K562 (cell line): ENCODE data around the gene CADM2. TPM values are rescaled to one million over a fixed set of nuclear protein-coding genes. Genes with fewer than 3 reads are reported as not detected.

Source experiments
- ATAC-seq: fragments of 200-7000 bp; cut with Tn5 transposase; 3 replicates; pipeline ENCODE4 v1.9.1; 2020; ENCODE audit warnings: moderate library complexity
- BruUV-seq: library from RNA; stranded (reverse); fragments of 400-500 nt; replicated peaks from 2 replicates; lab custom pipeline; 2021; lab: Mats Ljungman, UMichigan
- CTCF ChIA-PET: fragments of 300-600 bp; formaldehyde crosslinking; extraction: SDS; loops from one replicate; lab custom pipeline; 2021; ENCODE audit warnings: low intra/inter-chr PET ratio; lab: Yijun Ruan, JAX
- POLR2A ChIA-PET: fragments of 300-600, 350-650 bp; sonication (Branson Sonifier 250); formaldehyde crosslinking; extraction: SDS; loops from one replicate; lab custom pipeline; 2021; ENCODE audit warnings: antibody characterized with exemption, inconsistent platforms; lab: Yijun Ruan, JAX
- DNase-seq, 4 experiments: peaks; one replicate each; pipeline versions ENCODE4 v3.0.0 to v3.0.0-alpha.2; 2011 to 2018; ENCODE audit warnings: low spot score in 3 of 4, mixed read lengths in 3 of 4; ENCODE audit errors: extremely low read depth in 1 of 4
- FAIRE-seq: peaks from 2 replicates; lab custom pipeline; 2011; peaks lifted over from hg19 to GRCh38; lab: Jason Lieb, UNC
- H2AFZ ChIP-seq: 2 replicates; pipeline ENCODE4 v1.6.0; 2011; ENCODE audit warnings: low read depth, low read length, control low read depth, inconsistent platforms
- H3K27ac ChIP-seq: fragments of 200-600 bp; 3 replicates; pipeline ENCODE4 v1.8.0; 2011; ENCODE audit warnings: low read depth, mild to moderate bottlenecking, control low read depth, inconsistent platforms, low read length, moderate library complexity, mixed read lengths; ENCODE audit errors: extremely low read depth
- H3K27me3 ChIP-seq, 2 experiments: fragments of 300-600 bp in 1 of 2; 2 replicates in 1 of 2; 3 replicates in 1 of 2; pipeline versions ENCODE4 v1.6.0 to v1.8.0; 2011; ENCODE audit warnings: inconsistent platforms in 2 of 2, low read length in 2 of 2, mild to moderate bottlenecking in 1 of 2, mixed read lengths in 1 of 2, moderate library complexity in 1 of 2; ENCODE audit not compliant: control insufficient read depth in 2 of 2, insufficient read depth in 2 of 2
- H3K36me3 ChIP-seq: fragments of 300-600 bp; 3 replicates; pipeline ENCODE4 v1.8.0; 2011; ENCODE audit warnings: mild to moderate bottlenecking, low read length, inconsistent platforms; ENCODE audit not compliant: control insufficient read depth, insufficient read depth
- H3K4me1 ChIP-seq, 2 experiments: fragments of 200-600 bp in 1 of 2; replicated peaks in 1 of 2; 2 replicates in 1 of 2; 3 replicates in 1 of 2; pipeline versions ENCODE4 v1.5.1 to v1.8.0; 2011; ENCODE audit warnings: inconsistent platforms in 2 of 2, low read length in 2 of 2, mild to moderate bottlenecking in 1 of 2, mixed read lengths in 1 of 2, moderate library complexity in 1 of 2; ENCODE audit not compliant: control insufficient read depth in 2 of 2, insufficient read depth in 2 of 2
- H3K4me2 ChIP-seq: 2 replicates; pipeline ENCODE4 v1.6.1; 2011; ENCODE audit warnings: low read length, control low read depth, inconsistent platforms, mixed read lengths; ENCODE audit not compliant: insufficient read depth
- H3K4me3 ChIP-seq: fragments of 200-600 bp; sonication (generic), shearing (Covaris generic); 2 replicates; pipeline ENCODE4 v1.5.1; 2016; ENCODE audit warnings: control low read depth, inconsistent platforms
- H3K79me2 ChIP-seq: fragments of 200-600 bp; 3 replicates; pipeline ENCODE4 v1.8.0; 2011; ENCODE audit warnings: low read length, inconsistent platforms; ENCODE audit not compliant: control insufficient read depth, insufficient read depth
- H3K9ac ChIP-seq, 2 experiments: 2 replicates each; pipeline versions ENCODE4 v1.6.0 to v1.6.1; 2011; ENCODE audit warnings: low read depth in 2 of 2, low read length in 2 of 2, control low read depth in 1 of 2, inconsistent platforms in 1 of 2, mild to moderate bottlenecking in 1 of 2, mixed read lengths in 1 of 2; ENCODE audit not compliant: insufficient read depth in 1 of 2
- H3K9me1 ChIP-seq: one replicate; pipeline ENCODE4 v1.6.0; 2011; ENCODE audit warnings: inconsistent platforms, mild to moderate bottlenecking, low read length, moderate library complexity; ENCODE audit not compliant: control insufficient read depth, insufficient read depth
- H3K9me3 ChIP-seq: replicated peaks from 2 replicates; pipeline ENCODE4 v1.5.1; 2011; ENCODE audit warnings: low read depth, low read length, inconsistent platforms; ENCODE audit not compliant: control insufficient read depth, insufficient read depth
- H4K20me1 ChIP-seq: replicated peaks from 2 replicates; pipeline ENCODE4 v1.6.1; 2011; ENCODE audit warnings: low read length, inconsistent platforms, mixed read lengths; ENCODE audit not compliant: control insufficient read depth, insufficient read depth
- C11orf30 ChIP-seq: fragments of 450-650 bp; IDR thresholded peaks from 2 replicates; pipeline ENCODE4 v1.6.1; 2016; ENCODE audit warnings: low read depth, mild to moderate bottlenecking
- CC2D1A ChIP-seq: fragments of 450-650 bp; IDR thresholded peaks from 2 replicates; pipeline ENCODE4 v1.6.1; 2017; ENCODE audit warnings: mild to moderate bottlenecking
- CXXC5 ChIP-seq: fragments of 250-450 bp; sonication (Bioruptor Pico); IDR thresholded peaks from 2 replicates; pipeline ENCODE4 v1.8.0; 2022; ENCODE audit warnings: inconsistent platforms, mild to moderate bottlenecking, moderate library complexity
- FIP1L1 ChIP-seq: fragments of 200-400 bp; formaldehyde crosslinking; IDR thresholded peaks from 2 replicates; pipeline ENCODE4 v1.6.1; 2018; ENCODE audit warnings: mild to moderate bottlenecking, low read depth, low read length; ENCODE audit not compliant: poor library complexity, severe bottlenecking
- HEY1 ChIP-seq: fragments of 250-450 bp; sonication (Bioruptor Pico); IDR thresholded peaks from 2 replicates; pipeline ENCODE4 v1.5.0; 2020; ENCODE audit warnings: mild to moderate bottlenecking, moderate library complexity, borderline replicate concordance
- KLF16 ChIP-seq: IDR thresholded peaks from 2 replicates; pipeline ENCODE4 v1.6.1; 2016; ENCODE audit warnings: antibody characterized with exemption
- MCM5 ChIP-seq: fragments of 450-650 bp; IDR thresholded peaks from 2 replicates; pipeline ENCODE4 v1.6.1; 2016; ENCODE audit warnings: low read depth
- NBN ChIP-seq: fragments of 450-650 bp; IDR thresholded peaks from 2 replicates; pipeline ENCODE4 v1.6.1; 2016; ENCODE audit warnings: low read depth, mild to moderate bottlenecking
- NFYB ChIP-seq: IDR thresholded peaks from 2 replicates; pipeline ENCODE4 v1.6.1; 2011; ENCODE audit warnings: mild to moderate bottlenecking, moderate library complexity; ENCODE audit not compliant: insufficient read length; ENCODE audit errors: extremely low read depth
- ZNF212 ChIP-seq: fragments of 450-650 bp; formaldehyde crosslinking; IDR thresholded peaks from 2 replicates; pipeline ENCODE4 v1.4.0; 2020; ENCODE audit warnings: mild to moderate bottlenecking
- ZNF224 ChIP-seq: sonication (generic); formaldehyde crosslinking; IDR thresholded peaks from 2 replicates; pipeline ENCODE4 v1.8.0; 2022; ENCODE audit warnings: mild to moderate bottlenecking, missing genetic modification reagents
- ZNF707 ChIP-seq: fragments of 250-450 bp; sonication (Bioruptor Pico); conservative IDR thresholded peaks from 2 replicates; pipeline ENCODE4 v1.8.0; 2022; ENCODE audit warnings: inconsistent platforms, mild to moderate bottlenecking, moderate library complexity
- WGBS: fragments of 100-300 bp; shearing (Covaris generic); methylation state at CpG from one replicate; pipeline ENCODE4 v1.1.6; 2016; ENCODE audit warnings: low coverage, mixed read lengths; ENCODE audit not compliant: insufficient coverage; ENCODE audit errors: missing lambda C conversion rate; 5-methylcytosine and 5-hydroxymethylcytosine counted together
- in situ Hi-C: fragments of 300-500 bp; cut with MboI; formaldehyde crosslinking; loops from 4 replicates; pipeline ENCODE4 v1.15.0; 2018; ENCODE audit warnings: inconsistent platforms, mixed read lengths
- intact Hi-C: fragments of 100-400 bp; cut with micrococcal nuclease; formaldehyde crosslinking; loops from 2 replicates; pipeline ENCODE4 v1.14.2; 2022
- polyA plus RNA-seq, 8 experiments: library from polyadenylated mRNA; depleted of rRNA in 4 of 8; stranded (reverse) in 5 of 8; unstranded in 3 of 8; fragments of >200 nt; fragmentation: Nextera tagmentation in 2 of 8; fragmentation: Illumina TruSeq in 1 of 8; extraction: Ambion mirVana in 2 of 8; extraction: Trizol in 1 of 8; gene quantifications; 2 replicates each; pipeline versions ENCODE4 v1.2.1 to v1.2.3, GENCODE V29; 2011 to 2014; ENCODE audit warnings: inconsistent platforms in 1 of 8, missing spikeins in 1 of 8
- total RNA-seq, 7 experiments: library from RNA; depleted of rRNA in 6 of 7; stranded (reverse); fragments of >200 nt in 6 of 7; fragmentation: Illumina TruSeq in 2 of 7; extraction: Trizol in 2 of 7; gene quantifications; 2 replicates each; pipeline versions ENCODE4 v1.2.1 to v1.2.3, GENCODE V29; 2011 to 2021; ENCODE audit warnings: low replicate concordance in 1 of 7
- TF ChIP-seq, protein P1 (sequence below): fragments of 250-450 bp; sonication (Bioruptor Pico); IDR thresholded peaks from 2 replicates; pipeline ENCODE4 v1.4.0; 2020; ENCODE audit warnings: mild to moderate bottlenecking
- TF ChIP-seq, protein P2 (sequence below): fragments of 250-450 bp; sonication (Bioruptor Pico); IDR thresholded peaks from 2 replicates; pipeline ENCODE4 v1.8.0; 2022; ENCODE audit warnings: inconsistent platforms, mild to moderate bottlenecking, moderate library complexity, borderline replicate concordance
- TF ChIP-seq, protein P3 (sequence below): fragments of 250-450 bp; sonication (Bioruptor Pico); IDR thresholded peaks from 2 replicates; pipeline ENCODE4 v1.4.0; 2020; ENCODE audit warnings: mild to moderate bottlenecking, moderate library complexity

Gene CADM2
- total and polyA plus RNA-seq, 9 of the 15 experiments (the other 6 are each of a cell fraction or from before 2014, with no cell fraction given) = 0.11 to 3.2 (median 0.95) TPM

DNA sequence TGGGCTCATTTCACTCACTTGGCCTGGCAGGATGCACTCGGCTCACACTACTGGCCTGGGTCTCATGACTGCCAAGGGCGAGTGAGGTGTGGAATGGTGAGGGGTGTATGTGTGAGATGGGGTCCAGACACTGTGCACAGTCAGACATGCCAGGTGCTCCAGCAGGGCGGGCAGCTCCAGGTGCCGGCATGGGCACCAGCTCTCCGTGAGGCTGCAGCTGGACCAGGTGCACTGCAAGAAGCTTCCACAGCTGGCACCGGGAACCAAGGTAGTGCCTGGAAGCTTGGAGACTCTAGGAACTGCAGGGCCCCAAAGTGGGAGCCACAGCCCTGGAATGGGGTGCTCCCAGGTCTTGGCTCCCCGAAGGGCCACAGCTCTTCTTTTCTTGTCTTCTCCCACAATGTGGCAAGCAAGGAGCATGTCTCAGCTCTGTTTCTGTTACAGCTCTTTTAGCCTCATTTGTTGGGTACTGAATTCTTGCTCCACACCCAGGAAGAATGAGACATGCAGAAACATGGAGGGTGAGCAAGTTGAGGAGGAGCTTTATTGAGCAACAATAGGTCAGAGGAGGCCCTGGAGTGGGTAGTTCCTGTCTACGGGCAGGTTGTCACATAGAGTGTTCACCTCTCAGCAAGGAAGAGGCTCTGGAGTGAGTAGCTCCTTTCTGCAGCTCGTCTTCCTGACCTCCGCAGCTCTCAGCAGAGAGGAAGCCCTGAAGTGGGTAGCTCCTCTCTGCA, 762.8 kb downstream of the CADM2 start:
- H3K4me1 ChIP-seq = no peaks in the 10 kb centered on the region
- no peaks in the 10 kb centered on the region for H3K36me3 ChIP-seq
- no peak overlapping the region for H2AFZ ChIP-seq
- ChIA-PET CTCF (no interaction called here), POLR2A (interaction anchor here (0.6 kb wide), 1 partner anchor 919 kb away, joined by 3 read pairs; no protein-coding TSS in a partner anchor)
- no peaks in the 10 kb centered on the region for H3K9me1 ChIP-seq
- no peak overlapping the region for H3K4me3 ChIP-seq
- no peak overlapping the region for H3K27ac ChIP-seq
- ATAC-seq (no peak), FAIRE-seq (no peak), DNase-seq (no peak)
- no TSS peak for BruUV-seq
- H3K9ac ChIP-seq = no peak overlapping the region
- H3K4me2 ChIP-seq = no peak overlapping the region
- intact Hi-C loops = no loop called here
- no peaks in the 10 kb centered on the region for H4K20me1 ChIP-seq
- H3K9me3 ChIP-seq = no peaks in the 10 kb centered on the region
- in situ Hi-C loops = no loop called here
- H3K27me3 ChIP-seq = no peaks in the 10 kb centered on the region
- H3K79me2 ChIP-seq = no peaks in the 10 kb centered on the region
- 4% methylated on average over 5 of the region's 10 CpGs for WGBS
- TF ChIP-seq CC2D1A (no peak), MCM5 (no peak), ZNF707 (CRISPR knock-in tag) (no peak), NBN (no peak), C11orf30 (no peak), HEY1 (CRISPR knock-in tag) (no peak), CXXC5 (CRISPR knock-in tag) (no peak), ZNF224 (CRISPR knock-in tag) (no peak), KLF16 (no peak), FIP1L1 (no peak), NFYB (no peak), ZNF212 (CRISPR knock-in tag) (no peak)
- TF ChIP-seq, protein P1, sequence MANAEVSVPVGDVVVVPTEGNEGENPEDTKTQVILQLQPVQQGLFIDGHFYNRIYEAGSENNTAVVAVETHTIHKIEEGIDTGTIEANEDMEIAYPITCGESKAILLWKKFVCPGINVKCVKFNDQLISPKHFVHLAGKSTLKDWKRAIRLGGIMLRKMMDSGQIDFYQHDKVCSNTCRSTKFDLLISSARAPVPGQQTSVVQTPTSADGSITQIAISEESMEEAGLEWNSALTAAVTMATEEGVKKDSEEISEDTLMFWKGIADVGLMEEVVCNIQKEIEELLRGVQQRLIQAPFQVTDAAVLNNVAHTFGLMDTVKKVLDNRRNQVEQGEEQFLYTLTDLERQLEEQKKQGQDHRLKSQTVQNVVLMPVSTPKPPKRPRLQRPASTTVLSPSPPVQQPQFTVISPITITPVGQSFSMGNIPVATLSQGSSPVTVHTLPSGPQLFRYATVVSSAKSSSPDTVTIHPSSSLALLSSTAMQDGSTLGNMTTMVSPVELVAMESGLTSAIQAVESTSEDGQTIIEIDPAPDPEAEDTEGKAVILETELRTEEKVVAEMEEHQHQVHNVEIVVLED (CRISPR knock-in tag) = no peak
- TF ChIP-seq, protein P2, sequence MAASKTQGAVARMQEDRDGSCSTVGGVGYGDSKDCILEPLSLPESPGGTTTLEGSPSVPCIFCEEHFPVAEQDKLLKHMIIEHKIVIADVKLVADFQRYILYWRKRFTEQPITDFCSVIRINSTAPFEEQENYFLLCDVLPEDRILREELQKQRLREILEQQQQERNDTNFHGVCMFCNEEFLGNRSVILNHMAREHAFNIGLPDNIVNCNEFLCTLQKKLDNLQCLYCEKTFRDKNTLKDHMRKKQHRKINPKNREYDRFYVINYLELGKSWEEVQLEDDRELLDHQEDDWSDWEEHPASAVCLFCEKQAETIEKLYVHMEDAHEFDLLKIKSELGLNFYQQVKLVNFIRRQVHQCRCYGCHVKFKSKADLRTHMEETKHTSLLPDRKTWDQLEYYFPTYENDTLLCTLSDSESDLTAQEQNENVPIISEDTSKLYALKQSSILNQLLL (CRISPR knock-in tag) = no peak
- TF ChIP-seq, protein P3, sequence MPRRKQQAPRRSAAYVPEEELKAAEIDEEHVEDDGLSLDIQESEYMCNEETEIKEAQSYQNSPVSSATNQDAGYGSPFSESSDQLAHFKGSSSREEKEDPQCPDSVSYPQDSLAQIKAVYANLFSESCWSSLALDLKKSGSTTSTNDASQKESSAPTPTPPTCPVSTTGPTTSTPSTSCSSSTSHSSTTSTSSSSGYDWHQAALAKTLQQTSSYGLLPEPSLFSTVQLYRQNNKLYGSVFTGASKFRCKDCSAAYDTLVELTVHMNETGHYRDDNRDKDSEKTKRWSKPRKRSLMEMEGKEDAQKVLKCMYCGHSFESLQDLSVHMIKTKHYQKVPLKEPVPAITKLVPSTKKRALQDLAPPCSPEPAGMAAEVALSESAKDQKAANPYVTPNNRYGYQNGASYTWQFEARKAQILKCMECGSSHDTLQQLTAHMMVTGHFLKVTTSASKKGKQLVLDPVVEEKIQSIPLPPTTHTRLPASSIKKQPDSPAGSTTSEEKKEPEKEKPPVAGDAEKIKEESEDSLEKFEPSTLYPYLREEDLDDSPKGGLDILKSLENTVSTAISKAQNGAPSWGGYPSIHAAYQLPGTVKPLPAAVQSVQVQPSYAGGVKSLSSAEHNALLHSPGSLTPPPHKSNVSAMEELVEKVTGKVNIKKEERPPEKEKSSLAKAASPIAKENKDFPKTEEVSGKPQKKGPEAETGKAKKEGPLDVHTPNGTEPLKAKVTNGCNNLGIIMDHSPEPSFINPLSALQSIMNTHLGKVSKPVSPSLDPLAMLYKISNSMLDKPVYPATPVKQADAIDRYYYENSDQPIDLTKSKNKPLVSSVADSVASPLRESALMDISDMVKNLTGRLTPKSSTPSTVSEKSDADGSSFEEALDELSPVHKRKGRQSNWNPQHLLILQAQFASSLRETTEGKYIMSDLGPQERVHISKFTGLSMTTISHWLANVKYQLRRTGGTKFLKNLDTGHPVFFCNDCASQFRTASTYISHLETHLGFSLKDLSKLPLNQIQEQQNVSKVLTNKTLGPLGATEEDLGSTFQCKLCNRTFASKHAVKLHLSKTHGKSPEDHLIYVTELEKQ = no peak
